Upper lobe of left lung (tissue), 4 donors: Measurements from ENCODE around the gene EIF1AX.
"Not testable (repeated sequence)": the region's sequence is repeated elsewhere in the genome, so short reads cannot be mapped to it uniquely, and the experiment has no call there.

Experiments used
- POLR2A ChIP-seq, 4 donors: fragments of 450-650 bp; IDR thresholded peaks; one replicate each; pipeline ENCODE4 v1.5.1; 2016 to 2017; ENCODE audit warnings: antibody characterized with exemption in 4 of 4, mild to moderate bottlenecking in 2 of 4
- POLR2AphosphoS5 ChIP-seq, 2 donors: sonication (generic); formaldehyde crosslinking; IDR thresholded peaks; one replicate each; pipeline ENCODE4 v1.5.1; 2017; ENCODE audit warnings: antibody characterized with exemption in 2 of 2

DNA sequence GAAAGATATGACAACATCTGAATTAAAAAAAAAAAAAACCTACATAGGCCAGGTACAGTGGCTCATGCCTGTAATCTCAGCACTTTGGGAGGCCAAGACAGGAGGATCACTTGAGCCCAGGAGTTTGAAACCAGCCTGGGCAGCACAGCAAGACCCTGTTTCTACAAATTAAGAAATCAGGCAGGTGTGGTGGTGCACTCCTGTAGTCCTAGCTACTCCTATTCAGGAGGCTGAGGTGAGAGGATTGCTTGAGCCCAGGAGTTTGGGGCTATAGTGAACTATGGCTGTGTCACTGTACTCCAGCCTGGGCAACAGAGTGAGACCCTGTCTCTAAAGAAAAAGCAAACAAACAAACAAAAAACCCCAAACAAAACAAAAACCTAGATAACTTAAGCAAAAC, 20.9 kb upstream of the EIF1AX start:
- not testable (repeated sequence) for TF ChIP-seq POLR2A, POLR2AphosphoS5 (IDR thresholded peaks at IDR 0.05)
